Stomach (tissue), 4 donors: ENCODE measurements around the gene ANKRD12.

Experiments
- EP300 ChIP-seq: sonication (generic); formaldehyde crosslinking; IDR thresholded peaks from one replicate; pipeline ENCODE4 v1.6.1; 2017; ENCODE audit warnings: antibody characterized with exemption
- POLR2A ChIP-seq, 4 donors: fragments of 450-650 bp; IDR thresholded peaks; one replicate each; pipeline ENCODE4 v1.6.1; 2016; ENCODE audit warnings: antibody characterized with exemption in 4 of 4, control low read depth in 2 of 4, mild to moderate bottlenecking in 1 of 4, moderate library complexity in 1 of 4
- POLR2AphosphoS5 ChIP-seq, 3 donors: sonication (generic); formaldehyde crosslinking; IDR thresholded peaks; one replicate each; pipeline ENCODE4 v1.6.1; 2016; ENCODE audit warnings: antibody characterized with exemption in 3 of 3
- TF ChIP-seq, protein P1 (sequence below), 7 experiments: fragments of 450-650 bp in 4 of 7; fragments of 200-600 bp in 3 of 7; sonication (generic) in 3 of 7; IDR thresholded peaks; one replicate each; pipeline ENCODE4 v1.5.1; 2016 to 2019; ENCODE audit warnings: antibody characterized with exemption in 7 of 7, control low read depth in 2 of 7, mild to moderate bottlenecking in 1 of 7

DNA sequence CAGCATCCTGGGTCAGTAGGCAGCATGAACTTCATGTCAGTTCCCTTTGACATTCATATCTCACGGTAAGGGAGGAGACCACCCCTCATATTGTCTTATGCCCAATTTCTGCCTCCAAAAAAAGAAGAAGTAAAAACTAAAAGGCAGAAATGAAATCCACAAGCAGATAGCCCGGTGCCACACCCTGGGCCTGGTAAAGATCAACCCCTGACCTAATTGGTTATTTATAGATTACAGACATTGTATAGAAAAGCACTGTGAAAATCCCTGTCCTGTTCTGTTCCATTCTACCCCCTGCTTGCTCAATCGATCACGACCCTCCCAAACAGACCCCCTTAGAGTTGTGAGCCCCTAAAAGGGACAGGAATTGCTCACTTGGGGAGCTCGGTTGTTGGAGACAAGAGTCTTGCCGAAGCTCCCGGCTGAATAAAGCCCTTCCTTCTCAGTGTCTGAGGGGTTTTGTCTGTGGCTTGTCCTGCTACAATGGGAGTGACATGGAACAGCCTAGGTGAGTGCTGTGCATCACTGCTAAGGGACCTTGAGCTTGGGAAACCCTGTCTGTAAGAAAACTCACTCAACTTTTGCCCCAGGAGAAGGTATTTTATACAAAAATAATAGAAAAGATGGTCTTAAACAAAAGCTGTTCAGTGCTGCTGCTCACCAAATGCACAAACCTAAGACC lies 23.0 kb upstream of the ANKRD12 start:
- TF ChIP-seq, protein P1, sequence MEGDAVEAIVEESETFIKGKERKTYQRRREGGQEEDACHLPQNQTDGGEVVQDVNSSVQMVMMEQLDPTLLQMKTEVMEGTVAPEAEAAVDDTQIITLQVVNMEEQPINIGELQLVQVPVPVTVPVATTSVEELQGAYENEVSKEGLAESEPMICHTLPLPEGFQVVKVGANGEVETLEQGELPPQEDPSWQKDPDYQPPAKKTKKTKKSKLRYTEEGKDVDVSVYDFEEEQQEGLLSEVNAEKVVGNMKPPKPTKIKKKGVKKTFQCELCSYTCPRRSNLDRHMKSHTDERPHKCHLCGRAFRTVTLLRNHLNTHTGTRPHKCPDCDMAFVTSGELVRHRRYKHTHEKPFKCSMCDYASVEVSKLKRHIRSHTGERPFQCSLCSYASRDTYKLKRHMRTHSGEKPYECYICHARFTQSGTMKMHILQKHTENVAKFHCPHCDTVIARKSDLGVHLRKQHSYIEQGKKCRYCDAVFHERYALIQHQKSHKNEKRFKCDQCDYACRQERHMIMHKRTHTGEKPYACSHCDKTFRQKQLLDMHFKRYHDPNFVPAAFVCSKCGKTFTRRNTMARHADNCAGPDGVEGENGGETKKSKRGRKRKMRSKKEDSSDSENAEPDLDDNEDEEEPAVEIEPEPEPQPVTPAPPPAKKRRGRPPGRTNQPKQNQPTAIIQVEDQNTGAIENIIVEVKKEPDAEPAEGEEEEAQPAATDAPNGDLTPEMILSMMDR (IDR thresholded peaks at IDR 0.05), result no peak
- TF ChIP-seq POLR2A (IDR thresholded peaks at IDR 0.05), result no peak
- TF ChIP-seq EP300, result no peak
- no peak for TF ChIP-seq POLR2AphosphoS5 (IDR thresholded peaks at IDR 0.05)
